Measurements from ENCODE around the gene DLEC1.
"Not testable (repeated sequence)": the region's sequence is repeated elsewhere in the genome, so short reads cannot be mapped to it uniquely, and the experiment has no call there.

The DLEC1 gene

GRCh38 chr3:38018296-38019266 is 20.4 kb upstream of the DLEC1 start:
- DNase-seq, result no peak

GRCh38 chr3:38019658-38020341 is 19.2 kb upstream of the DLEC1 start:
- no peak for DNase-seq

GRCh38 chr3:38020342-38020726 is 18.7 kb upstream of the DLEC1 start:
- DNase-seq, result no peak

GRCh38 chr3:38021196-38021595 is 17.8 kb upstream of the DLEC1 start:
- DNase-seq, result no peak

- no peak for DNase-seq
Observed at GRCh38 chr3:38022301-38022700, 16.7 kb upstream of the DLEC1 start.

GRCh38 chr3:38022896-38023709 is 15.9 kb upstream of the DLEC1 start:
- no peak for DNase-seq

- DNase-seq, result no peak
Observed at GRCh38 chr3:38026856-38027255, 12.2 kb upstream of the DLEC1 start.

GRCh38 chr3:38027466-38028465 is 11.2 kb upstream of the DLEC1 start:
- no peak for DNase-seq

GRCh38 chr3:38028621-38029361 is 10.2 kb upstream of the DLEC1 start:
- DNase-seq, result no peak

- peak; percentile 60 to 62 for DNase-seq
Observed at GRCh38 chr3:38029400-38030125, 9.4 kb upstream of the DLEC1 start, which contains the start of gene PLCD1. Gene PLCD1 (minus strand): TSS chr3:38029642. CDS start chr3:38029539, 103 bp downstream.

GRCh38 chr3:38030126-38031021 is 8.6 kb upstream of the DLEC1 start:
- DNase-seq, result no peak

- DNase-seq, result peak; percentile 51 to 59
Observed at GRCh38 chr3:38031022-38031994, 7.7 kb upstream of the DLEC1 start.

GRCh38 chr3:38032328-38032865 is 6.6 kb upstream of the DLEC1 start:
- DNase-seq, result no peak

GRCh38 chr3:38033586-38033985 is 5.4 kb upstream of the DLEC1 start:
- DNase-seq, result not testable (repeated sequence)

- DNase-seq, result not testable (repeated sequence)
Observed at GRCh38 chr3:38034335-38034734, 4.7 kb upstream of the DLEC1 start.

- DNase-seq, result no peak
Observed at GRCh38 chr3:38036286-38036685, 2.7 kb upstream of the DLEC1 start.

GRCh38 chr3:38036906-38037305 is 2.1 kb upstream of the DLEC1 start:
- no peak for DNase-seq
